Lower lobe of right lung (tissue), 2 donors: ENCODE results near the gene LRIG1. TPM values are rescaled to one million over a fixed set of nuclear protein-coding genes. Genes with fewer than 3 reads are reported as not detected.
A peak's percentile ranks its signal among the peaks of the same experiment; 100 is the strongest.

Experiments
- ATAC-seq, 2 donors: fragments of 200-7000 bp; cut with Tn5 transposase; one replicate each; pipeline ENCODE4 v1.9.1; 2020 to 2022; ENCODE audit warnings: mild to moderate bottlenecking in 2 of 2, moderate library complexity in 2 of 2
- DNase-seq: peaks from one replicate; pipeline ENCODE4 v3.0.0-alpha.2; 2020
- H3K27ac ChIP-seq: fragments of 200-600 bp; one replicate; pipeline ENCODE4 v1.8.0; 2022
- H3K27me3 ChIP-seq: fragments of 200-600 bp; one replicate; pipeline ENCODE4 v1.8.0; 2022; ENCODE audit warnings: low read depth
- H3K36me3 ChIP-seq: fragments of 200-600 bp; one replicate; pipeline ENCODE4 v1.8.0; 2022; ENCODE audit warnings: mild to moderate bottlenecking
- H3K4me1 ChIP-seq: fragments of 200-600 bp; one replicate; pipeline ENCODE4 v1.8.0; 2022
- H3K4me3 ChIP-seq: fragments of 200-600 bp; one replicate; pipeline ENCODE4 v1.8.0; 2022; ENCODE audit warnings: mild to moderate bottlenecking
- H3K9me3 ChIP-seq: fragments of 200-600 bp; one replicate; pipeline ENCODE4 v1.8.0; 2022
- intact Hi-C: fragments of 100-400 bp; cut with DNase I; formaldehyde crosslinking; loops from one replicate; pipeline ENCODE4 v1.11.0; 2022
- total RNA-seq: library from RNA; stranded (reverse); fragmentation: NEBNext Ultra II Directional; extraction: Animal tissue kit (Norgen Biotek cat#: 25700); gene quantifications from one replicate; pipeline ENCODE4 v1.2.1, GENCODE V29; 2021
- TF ChIP-seq, protein P1 (sequence below): fragments of 200-600 bp; IDR thresholded peaks from one replicate; pipeline ENCODE4 v1.8.0; 2022; ENCODE audit warnings: antibody characterized with exemption, mild to moderate bottlenecking
- donor health status: DM: no; HTN: yes; CAD: no; lungs with severe emphysema.

LRIG1 gene
- total RNA-seq, 1 donor from 2014 or later: 54.2 TPM

DNA sequence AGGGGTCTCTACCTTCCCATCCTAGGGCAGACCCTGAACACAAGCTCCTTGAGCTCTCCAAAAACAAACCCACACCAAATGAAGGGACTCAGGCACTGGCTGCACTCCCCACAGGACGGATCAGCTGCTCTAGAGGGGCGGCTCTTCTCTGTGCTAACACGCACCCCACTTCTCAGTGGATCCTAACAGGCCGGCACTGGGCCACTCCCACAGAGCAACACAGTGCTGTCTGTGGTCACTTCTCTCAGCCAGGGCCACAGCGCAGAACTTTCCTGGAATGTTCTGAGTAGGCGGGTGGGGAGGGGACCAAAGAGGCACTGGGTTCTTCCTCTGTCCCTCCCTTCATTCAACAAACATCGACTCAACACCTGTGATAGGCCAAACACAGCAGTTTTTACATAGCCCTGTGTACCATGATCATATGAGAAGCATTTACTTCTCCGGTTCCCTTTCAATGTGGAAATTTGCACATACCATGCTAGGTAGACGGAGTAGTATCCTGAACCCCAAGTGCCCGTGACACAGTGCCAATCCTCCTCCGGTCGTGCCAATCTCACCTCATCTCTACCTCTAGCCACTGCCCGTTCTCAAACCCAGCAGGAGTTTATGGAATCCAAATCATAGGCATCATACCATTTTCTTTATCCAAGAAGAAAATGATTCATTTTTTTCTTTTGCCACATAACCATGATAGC, 98.1 kb downstream of the LRIG1 start:
- no peak for DNase-seq
- no peaks in the 10 kb centered on the region for H3K4me1 ChIP-seq
- no peak overlapping the region for H3K4me3 ChIP-seq
- H3K9me3 ChIP-seq: no peaks in the 10 kb centered on the region
- ATAC-seq: peak in 1 of 2 donors; percentile 40
- no peak overlapping the region for H3K27ac ChIP-seq
- H3K27me3 ChIP-seq: no peaks in the 10 kb centered on the region
- peaks cover 78% of the 10 kb centered on the region for H3K36me3 ChIP-seq
- TF ChIP-seq, protein P1, sequence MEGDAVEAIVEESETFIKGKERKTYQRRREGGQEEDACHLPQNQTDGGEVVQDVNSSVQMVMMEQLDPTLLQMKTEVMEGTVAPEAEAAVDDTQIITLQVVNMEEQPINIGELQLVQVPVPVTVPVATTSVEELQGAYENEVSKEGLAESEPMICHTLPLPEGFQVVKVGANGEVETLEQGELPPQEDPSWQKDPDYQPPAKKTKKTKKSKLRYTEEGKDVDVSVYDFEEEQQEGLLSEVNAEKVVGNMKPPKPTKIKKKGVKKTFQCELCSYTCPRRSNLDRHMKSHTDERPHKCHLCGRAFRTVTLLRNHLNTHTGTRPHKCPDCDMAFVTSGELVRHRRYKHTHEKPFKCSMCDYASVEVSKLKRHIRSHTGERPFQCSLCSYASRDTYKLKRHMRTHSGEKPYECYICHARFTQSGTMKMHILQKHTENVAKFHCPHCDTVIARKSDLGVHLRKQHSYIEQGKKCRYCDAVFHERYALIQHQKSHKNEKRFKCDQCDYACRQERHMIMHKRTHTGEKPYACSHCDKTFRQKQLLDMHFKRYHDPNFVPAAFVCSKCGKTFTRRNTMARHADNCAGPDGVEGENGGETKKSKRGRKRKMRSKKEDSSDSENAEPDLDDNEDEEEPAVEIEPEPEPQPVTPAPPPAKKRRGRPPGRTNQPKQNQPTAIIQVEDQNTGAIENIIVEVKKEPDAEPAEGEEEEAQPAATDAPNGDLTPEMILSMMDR: no peak
- intact Hi-C loops: loop anchor here (10.0 kb wide), 1 partner anchor 412 kb away; no protein-coding TSS in a partner anchor

DNA sequence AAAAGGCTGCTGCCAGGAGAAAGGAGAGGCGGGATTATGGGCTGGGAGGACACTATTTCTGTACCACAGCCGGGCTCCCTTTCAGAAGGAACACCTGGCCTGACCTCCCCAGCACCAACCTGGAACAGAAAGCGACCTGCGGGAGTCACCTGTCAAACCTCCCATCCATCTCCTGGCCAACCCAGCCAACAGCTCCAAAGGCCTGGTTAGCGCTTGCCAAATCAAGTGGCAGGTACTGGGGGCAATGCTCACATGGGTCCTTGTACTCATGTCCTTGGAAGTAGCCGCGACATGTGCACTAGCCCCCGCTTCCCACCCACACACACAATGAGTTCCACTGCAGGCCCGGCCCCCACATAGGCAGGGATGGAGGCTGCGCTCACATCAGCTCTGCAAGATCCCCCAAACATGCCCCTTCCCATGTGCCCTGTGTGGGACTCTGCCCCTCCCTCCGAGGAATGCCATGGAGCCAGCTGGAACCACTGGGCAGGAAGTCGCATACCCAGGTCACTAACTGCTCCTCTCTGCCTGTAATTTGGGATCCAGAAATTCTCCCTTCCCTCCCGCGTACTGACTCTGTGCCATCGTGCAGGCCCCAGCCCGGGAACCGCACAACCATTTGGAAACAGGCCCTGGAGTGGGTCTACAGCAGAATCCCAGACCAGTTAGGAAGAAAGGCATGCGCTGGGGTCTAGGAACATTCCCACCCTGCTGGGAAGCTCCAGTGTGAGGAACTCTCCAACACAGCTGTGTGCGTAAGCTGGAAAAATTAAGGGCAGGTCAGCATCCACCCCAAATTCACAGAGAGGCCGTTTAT, 98.9 kb downstream of the LRIG1 start:
- H3K36me3 ChIP-seq: peaks cover 82% of the 10 kb centered on the region
- H3K4me1 ChIP-seq: no peaks in the 10 kb centered on the region
- DNase-seq: no peak
- H3K4me3 ChIP-seq: no peak overlapping the region
- no peak for ATAC-seq
- no peak overlapping the region for H3K27ac ChIP-seq
- TF ChIP-seq, protein P1: no peak
- H3K27me3 ChIP-seq: no peaks in the 10 kb centered on the region
- intact Hi-C loops: loop anchor here (10.0 kb wide), 1 partner anchor 413 kb away; no protein-coding TSS in a partner anchor
- H3K9me3 ChIP-seq: no peaks in the 10 kb centered on the region

GRCh38 chr3:66401157-66401550, 99.7 kb downstream of the LRIG1 start:
- Histone ChIP-seq H3K27ac (no peak overlapping the region), H3K27me3 (no peaks in the 10 kb centered on the region), H3K4me3 (no peak overlapping the region), H3K36me3 (peaks cover 82% of the 10 kb centered on the region), H3K9me3 (no peaks in the 10 kb centered on the region), H3K4me1 (no peaks in the 10 kb centered on the region)
- DNase-seq (no peak), ATAC-seq (no peak)
- TF ChIP-seq, protein P1: no peak
- intact Hi-C loops: loop anchor here (10.0 kb wide), 1 partner anchor 414 kb away; no protein-coding TSS in a partner anchor

- Histone ChIP-seq H3K27ac (no peak overlapping the region), H3K36me3 (peaks cover 82% of the 10 kb centered on the region)
- no peak for ATAC-seq
These were observed 100.2 kb downstream of the LRIG1 start for GRCh38 chr3:66400411-66401156.

More at GRCh38 chr3:66400411-66401156, 100.2 kb downstream of the LRIG1 start:
- DNase-seq: no peak
- no peaks in the 10 kb centered on the region for H3K4me1 ChIP-seq
- H3K27me3 ChIP-seq: no peaks in the 10 kb centered on the region
- no peaks in the 10 kb centered on the region for H3K9me3 ChIP-seq
- H3K4me3 ChIP-seq: no peak overlapping the region
- intact Hi-C loops: loop anchor here (10.0 kb wide), 1 partner anchor 414 kb away; no protein-coding TSS in a partner anchor
- TF ChIP-seq, protein P1: no peak
